ENCODE measurements around the gene PNMA8A.

- TF ChIP-seq CTCF (conservative IDR thresholded peaks at IDR 0.05; ENCODE audit: low read depth in 2 of 2) (no peak), EZH2 (IDR thresholded peaks at IDR 0.05; ENCODE audit: low read depth, unreplicated experiment) (no peak), POLR2AphosphoS5 (IDR thresholded peaks at IDR 0.05; ENCODE audit: low read depth) (no peak), REST (IDR thresholded peaks at IDR 0.05; ENCODE audit: unreplicated experiment) (no peak), CREB1 (CRISPR knock-in tag; IDR thresholded peaks at IDR 0.05; ENCODE audit: low read depth) (no peak), EZH2phosphoT487 (IDR thresholded peaks at IDR 0.05; ENCODE audit: unreplicated experiment) (no peak), JUNB (IDR thresholded peaks at IDR 0.05; ENCODE audit: unreplicated experiment) (no peak), ZNF462 (CRISPR knock-in tag; IDR thresholded peaks at IDR 0.05) (no peak), NANOG (IDR thresholded peaks at IDR 0.05; ENCODE audit: borderline replicate concordance) (no peak), ETS1 (IDR thresholded peaks at IDR 0.05) (no peak), STAT1 (IDR thresholded peaks at IDR 0.05; ENCODE audit: unreplicated experiment) (no peak)
Observed at GRCh38 chr19:46446021-46446420, 25.3 kb downstream of the PNMA8A start.
